ENCODE measurements around the gene CD58. TPM values are rescaled to one million over a fixed set of nuclear protein-coding genes. Genes with fewer than 3 reads are reported as not detected.

Gene CD58
- total RNA-seq, 4 donors from 2014 or later: 20.3 to 23.4 (median 21.7) TPM

DNA sequence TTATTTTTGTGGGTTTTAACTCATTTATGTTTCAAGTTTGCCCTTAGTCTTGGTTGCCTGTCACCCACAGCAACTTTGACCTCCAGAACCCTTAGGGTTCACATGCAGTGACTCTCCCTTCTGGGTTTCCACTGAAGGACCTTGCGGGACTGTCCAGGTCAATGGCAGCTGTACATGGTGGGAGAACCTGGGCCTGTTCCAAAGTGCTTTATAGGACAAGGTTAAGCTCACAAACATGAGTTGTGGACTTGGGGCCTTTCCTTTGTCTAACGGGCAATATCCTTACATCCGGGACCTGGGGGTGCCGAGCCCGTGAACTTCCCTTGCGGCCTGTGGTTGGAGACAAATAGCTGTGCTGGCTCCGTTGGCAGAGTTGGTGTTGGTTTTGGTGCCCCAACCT lies 77.8 kb downstream of the CD58 start:
- H3K4me3 ChIP-seq: no peak overlapping the region
- WGBS: 99% methylated on average over 7 of the region's 7 CpGs
- no peaks in the 10 kb centered on the region for H3K36me3 ChIP-seq
- TF ChIP-seq POLR2A (IDR thresholded peaks at IDR 0.05; ENCODE audit: low read depth): no peak
- TF ChIP-seq EP300 (IDR thresholded peaks at IDR 0.05): no peak
- TF ChIP-seq POLR2AphosphoS5 (IDR thresholded peaks at IDR 0.05): no peak
- TF ChIP-seq, protein P1, sequence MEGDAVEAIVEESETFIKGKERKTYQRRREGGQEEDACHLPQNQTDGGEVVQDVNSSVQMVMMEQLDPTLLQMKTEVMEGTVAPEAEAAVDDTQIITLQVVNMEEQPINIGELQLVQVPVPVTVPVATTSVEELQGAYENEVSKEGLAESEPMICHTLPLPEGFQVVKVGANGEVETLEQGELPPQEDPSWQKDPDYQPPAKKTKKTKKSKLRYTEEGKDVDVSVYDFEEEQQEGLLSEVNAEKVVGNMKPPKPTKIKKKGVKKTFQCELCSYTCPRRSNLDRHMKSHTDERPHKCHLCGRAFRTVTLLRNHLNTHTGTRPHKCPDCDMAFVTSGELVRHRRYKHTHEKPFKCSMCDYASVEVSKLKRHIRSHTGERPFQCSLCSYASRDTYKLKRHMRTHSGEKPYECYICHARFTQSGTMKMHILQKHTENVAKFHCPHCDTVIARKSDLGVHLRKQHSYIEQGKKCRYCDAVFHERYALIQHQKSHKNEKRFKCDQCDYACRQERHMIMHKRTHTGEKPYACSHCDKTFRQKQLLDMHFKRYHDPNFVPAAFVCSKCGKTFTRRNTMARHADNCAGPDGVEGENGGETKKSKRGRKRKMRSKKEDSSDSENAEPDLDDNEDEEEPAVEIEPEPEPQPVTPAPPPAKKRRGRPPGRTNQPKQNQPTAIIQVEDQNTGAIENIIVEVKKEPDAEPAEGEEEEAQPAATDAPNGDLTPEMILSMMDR (IDR thresholded peaks at IDR 0.05): no peak
- no peaks in the 10 kb centered on the region for H3K9me3 ChIP-seq
- H3K27ac ChIP-seq (replicated peaks in 1 of 4): no peak overlapping the region
- intact Hi-C loops (cut with DNase I): no loop called here
- DNase-seq (ENCODE audit: extremely low spot score): no peak
- peaks cover 17 to 32% (median 26%) of the 10 kb centered on the region in 4 donors for H3K4me1 ChIP-seq
- H3K27me3 ChIP-seq: no peaks in the 10 kb centered on the region

DNA sequence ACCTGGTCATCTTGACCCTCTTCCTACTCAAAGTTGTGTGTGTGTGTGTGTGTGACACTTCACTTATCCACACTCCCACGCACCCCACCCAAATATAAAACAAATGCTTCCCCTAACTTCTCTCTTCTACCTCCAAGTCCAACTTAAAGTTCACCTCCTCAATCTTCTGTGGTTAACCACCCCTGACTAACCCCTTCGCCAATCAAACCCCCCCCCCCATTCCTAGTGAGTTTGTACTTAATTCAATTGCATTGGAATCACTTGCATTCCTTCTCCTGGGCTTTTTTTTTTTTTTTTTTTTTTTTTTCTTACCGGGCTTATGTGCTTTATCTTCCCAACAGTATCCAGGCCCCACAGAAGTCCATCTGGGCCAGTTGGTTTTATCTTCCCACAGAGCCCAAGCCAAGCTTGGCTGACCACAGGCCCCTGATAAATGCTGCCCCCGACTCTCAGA lies 78.4 kb downstream of the CD58 start:
- Histone ChIP-seq H3K9me3 (no peaks in the 10 kb centered on the region), H3K27ac (replicated peaks in 1 of 4) (no peak overlapping the region), H3K4me1 (peaks cover 17 to 32% (median 25%) of the 10 kb centered on the region in 4 donors), H3K27me3 (no peaks in the 10 kb centered on the region), H3K4me3 (no peak overlapping the region), H3K36me3 (no peaks in the 10 kb centered on the region)
- no peak for TF ChIP-seq POLR2AphosphoS5 (IDR thresholded peaks at IDR 0.05)
- TF ChIP-seq EP300 (IDR thresholded peaks at IDR 0.05): no peak
- TF ChIP-seq, protein P1 (IDR thresholded peaks at IDR 0.05): no peak
- TF ChIP-seq POLR2A (IDR thresholded peaks at IDR 0.05; ENCODE audit: low read depth): no peak
- intact Hi-C loops (cut with DNase I): no loop called here
- 75% methylated on average over 4 of the region's 4 CpGs for WGBS
- no peak for DNase-seq (ENCODE audit: extremely low spot score)

DNA sequence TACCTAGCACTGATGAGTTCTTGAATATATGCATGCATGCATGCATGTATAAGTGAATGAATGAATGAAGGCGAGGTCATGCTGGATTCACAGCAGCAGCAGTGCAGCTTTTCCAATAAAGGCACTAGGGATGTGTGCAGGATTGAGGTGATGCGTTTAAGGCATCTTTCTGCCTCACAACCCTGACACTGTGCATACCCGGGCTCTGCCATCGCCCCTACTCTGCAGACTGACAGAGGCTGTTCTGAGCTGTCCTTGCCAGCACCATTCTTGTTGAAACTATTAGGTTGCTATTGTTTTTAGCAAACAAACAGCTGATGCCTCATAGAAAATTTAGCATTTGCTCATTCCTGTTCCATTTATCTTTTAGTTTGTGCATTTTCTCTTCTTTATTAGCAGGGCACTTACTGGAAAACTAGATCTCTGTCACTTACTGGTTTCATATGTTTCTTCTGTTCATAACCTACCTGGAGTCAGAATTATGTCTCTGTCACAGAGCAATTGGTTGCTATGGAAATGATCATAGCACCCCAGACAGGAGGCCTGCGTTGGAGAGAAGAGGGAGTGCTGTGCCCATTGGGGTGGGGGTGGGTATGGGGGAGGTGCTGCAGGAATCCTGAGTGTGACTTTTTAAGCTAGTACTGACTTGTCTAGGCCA lies 79.0 kb downstream of the CD58 start:
- Histone ChIP-seq H3K4me3 (no peak overlapping the region), H3K36me3 (no peaks in the 10 kb centered on the region), H3K4me1 (peaks cover 17 to 27% (median 19%) of the 10 kb centered on the region in 4 donors), H3K27ac (replicated peaks in 1 of 4) (no peak overlapping the region), H3K9me3 (no peaks in the 10 kb centered on the region), H3K27me3 (no peaks in the 10 kb centered on the region)
- intact Hi-C loops (cut with DNase I): no loop called here
- 87% methylated on average over 5 of the region's 5 CpGs for WGBS
- no peak for DNase-seq (ENCODE audit: extremely low spot score)
- TF ChIP-seq EP300 (IDR thresholded peaks at IDR 0.05) (no peak), POLR2AphosphoS5 (IDR thresholded peaks at IDR 0.05) (no peak), POLR2A (IDR thresholded peaks at IDR 0.05; ENCODE audit: low read depth) (no peak)
- TF ChIP-seq, protein P1 (IDR thresholded peaks at IDR 0.05): no peak

DNA sequence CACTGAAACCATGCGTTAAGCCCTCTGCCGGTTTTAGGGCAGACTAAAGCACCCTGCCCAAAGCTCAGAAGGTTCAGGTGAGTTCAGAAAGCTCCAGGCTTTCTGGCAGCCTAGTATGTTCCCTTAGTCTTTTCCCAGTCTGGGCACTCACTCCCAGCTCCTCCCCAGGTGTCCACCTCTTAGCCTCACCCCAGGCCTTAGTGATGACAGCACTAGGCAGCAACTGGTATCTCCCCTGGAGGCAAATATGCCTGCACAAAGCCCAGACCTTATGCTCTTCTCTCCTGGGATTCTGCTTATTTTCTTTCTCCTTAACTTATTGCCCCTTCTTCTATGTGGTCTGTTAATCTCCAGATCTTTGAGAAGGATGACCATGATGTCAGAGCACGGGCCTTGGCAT lies 80.2 kb downstream of the CD58 start:
- TF ChIP-seq, protein P1 (IDR thresholded peaks at IDR 0.05): no peak
- TF ChIP-seq POLR2AphosphoS5 (IDR thresholded peaks at IDR 0.05) (no peak), POLR2A (IDR thresholded peaks at IDR 0.05; ENCODE audit: low read depth) (no peak), EP300 (IDR thresholded peaks at IDR 0.05) (no peak)
- WGBS: 89% methylated on average over 3 of the region's 3 CpGs
- H3K4me1 ChIP-seq: peaks cover 4 to 16% (median 7%) of the 10 kb centered on the region in 4 donors
- no peaks in the 10 kb centered on the region for H3K27me3 ChIP-seq
- no peaks in the 10 kb centered on the region for H3K36me3 ChIP-seq
- intact Hi-C loops (cut with DNase I): no loop called here
- H3K9me3 ChIP-seq: no peaks in the 10 kb centered on the region
- no peak overlapping the region for H3K27ac ChIP-seq (replicated peaks in 1 of 4)
- no peak for DNase-seq (ENCODE audit: extremely low spot score)
- H3K4me3 ChIP-seq: no peak overlapping the region
